Retinal pigment epithelial cell (primary cell): ENCODE results near the gene TRIM24.

ENCODE experiments used
- DNase-seq: peaks from one replicate; pipeline ENCODE4 v3.0.0-alpha.2; 2010; ENCODE audit warnings: low read depth
- H3K4me3 ChIP-seq: 2 replicates; pipeline ENCODE4 v1.5.1; 2011; ENCODE audit warnings: mild to moderate bottlenecking, low read length, control low read depth, moderate library complexity
- TF ChIP-seq, protein P1 (sequence below): conservative IDR thresholded peaks from 2 replicates; pipeline ENCODE4 v1.5.1; 2011; ENCODE audit warnings: low read depth, low read length, control low read depth, inconsistent platforms

TRIM24 gene

DNA sequence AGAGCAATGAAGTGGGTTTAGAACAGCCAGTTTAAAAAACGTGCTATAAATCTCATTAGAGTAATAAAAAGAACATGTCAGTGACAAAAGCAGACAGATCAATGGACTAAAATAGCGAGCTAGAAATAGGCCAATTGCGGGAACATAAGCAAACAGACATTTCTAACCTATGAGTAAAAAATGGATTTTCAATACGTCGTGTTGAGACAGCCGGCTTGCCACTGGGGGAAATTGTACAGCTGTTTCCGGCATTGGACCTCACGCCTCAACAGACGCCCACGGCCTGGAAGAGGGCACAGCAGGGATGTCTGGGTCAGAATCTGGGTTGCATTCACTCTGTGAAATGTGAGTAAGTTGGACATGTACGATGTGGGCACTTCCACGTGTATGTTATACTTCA lies 148.2 kb downstream of the TRIM24 start:
- no peak overlapping the region for H3K4me3 ChIP-seq
- TF ChIP-seq, protein P1, sequence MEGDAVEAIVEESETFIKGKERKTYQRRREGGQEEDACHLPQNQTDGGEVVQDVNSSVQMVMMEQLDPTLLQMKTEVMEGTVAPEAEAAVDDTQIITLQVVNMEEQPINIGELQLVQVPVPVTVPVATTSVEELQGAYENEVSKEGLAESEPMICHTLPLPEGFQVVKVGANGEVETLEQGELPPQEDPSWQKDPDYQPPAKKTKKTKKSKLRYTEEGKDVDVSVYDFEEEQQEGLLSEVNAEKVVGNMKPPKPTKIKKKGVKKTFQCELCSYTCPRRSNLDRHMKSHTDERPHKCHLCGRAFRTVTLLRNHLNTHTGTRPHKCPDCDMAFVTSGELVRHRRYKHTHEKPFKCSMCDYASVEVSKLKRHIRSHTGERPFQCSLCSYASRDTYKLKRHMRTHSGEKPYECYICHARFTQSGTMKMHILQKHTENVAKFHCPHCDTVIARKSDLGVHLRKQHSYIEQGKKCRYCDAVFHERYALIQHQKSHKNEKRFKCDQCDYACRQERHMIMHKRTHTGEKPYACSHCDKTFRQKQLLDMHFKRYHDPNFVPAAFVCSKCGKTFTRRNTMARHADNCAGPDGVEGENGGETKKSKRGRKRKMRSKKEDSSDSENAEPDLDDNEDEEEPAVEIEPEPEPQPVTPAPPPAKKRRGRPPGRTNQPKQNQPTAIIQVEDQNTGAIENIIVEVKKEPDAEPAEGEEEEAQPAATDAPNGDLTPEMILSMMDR, result no peak
- DNase-seq, result no peak

DNA sequence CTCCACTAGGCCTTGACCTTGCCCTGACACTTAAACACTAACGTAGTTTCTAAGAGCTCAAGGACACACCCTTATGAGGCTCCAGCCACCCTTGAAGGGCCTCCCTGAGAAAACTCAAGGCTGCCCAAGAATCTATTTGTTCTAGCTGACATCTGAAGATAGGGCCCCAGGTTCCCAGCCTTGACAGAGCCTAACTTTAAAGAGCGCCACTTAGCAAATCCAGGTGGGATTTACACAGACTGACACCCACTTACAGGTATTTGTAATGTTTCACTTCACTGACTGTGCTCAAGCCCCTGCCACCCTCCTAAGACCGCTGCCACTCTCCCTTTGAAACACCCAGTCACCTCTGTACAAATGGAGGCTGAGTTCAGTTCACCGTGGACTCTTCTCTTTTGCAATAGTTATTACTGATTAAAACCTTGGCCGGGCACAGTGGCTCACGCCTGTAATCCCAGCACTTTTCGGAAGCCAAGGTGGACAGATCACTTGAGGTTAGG lies 150.7 kb downstream of the TRIM24 start:
- TF ChIP-seq, protein P1, result no peak
- no peak overlapping the region for H3K4me3 ChIP-seq
- no peak for DNase-seq

DNA sequence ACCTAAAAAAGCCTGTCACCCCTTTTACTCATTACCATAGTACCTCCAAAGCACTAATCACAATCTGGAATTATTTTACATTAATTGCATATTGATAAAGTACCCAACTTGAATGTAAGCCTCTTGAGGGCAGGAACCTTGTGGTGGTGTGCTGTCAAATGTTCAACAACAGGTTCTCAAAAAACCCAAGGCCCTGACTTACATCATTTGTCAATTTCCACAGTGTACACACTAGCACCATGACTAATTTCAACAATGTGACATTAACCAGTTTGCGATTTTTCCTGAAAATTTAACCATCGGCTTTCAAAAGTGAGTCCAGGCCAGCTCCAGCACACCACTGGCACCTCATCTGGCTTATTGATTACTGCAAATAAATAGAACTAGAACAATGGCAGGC lies 153.6 kb downstream of the TRIM24 start:
- TF ChIP-seq, protein P1, result no peak
- DNase-seq, result no peak
- H3K4me3 ChIP-seq, result no peak overlapping the region

DNA sequence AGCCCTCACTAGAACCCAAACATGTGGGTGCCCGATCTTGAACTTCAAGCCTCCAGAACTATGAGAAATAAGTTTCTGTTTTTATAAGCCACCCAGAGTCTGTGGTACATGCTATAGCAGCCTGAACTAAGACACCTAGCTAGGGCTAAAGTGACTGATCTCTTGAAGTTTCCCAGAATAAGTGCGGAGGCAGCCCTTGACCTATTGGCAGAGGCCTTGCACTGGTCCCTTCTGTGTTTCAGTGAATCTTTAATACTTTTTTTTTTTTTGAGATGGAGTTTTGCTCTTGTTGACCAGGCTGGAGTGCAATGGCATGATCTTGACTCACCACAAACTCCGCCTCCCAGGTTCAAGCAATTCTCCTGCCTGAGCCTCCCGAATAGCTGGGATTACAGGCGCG lies 156.0 kb downstream of the TRIM24 start:
- no peak overlapping the region for H3K4me3 ChIP-seq
- no peak for DNase-seq
- TF ChIP-seq, protein P1, result no peak

DNA sequence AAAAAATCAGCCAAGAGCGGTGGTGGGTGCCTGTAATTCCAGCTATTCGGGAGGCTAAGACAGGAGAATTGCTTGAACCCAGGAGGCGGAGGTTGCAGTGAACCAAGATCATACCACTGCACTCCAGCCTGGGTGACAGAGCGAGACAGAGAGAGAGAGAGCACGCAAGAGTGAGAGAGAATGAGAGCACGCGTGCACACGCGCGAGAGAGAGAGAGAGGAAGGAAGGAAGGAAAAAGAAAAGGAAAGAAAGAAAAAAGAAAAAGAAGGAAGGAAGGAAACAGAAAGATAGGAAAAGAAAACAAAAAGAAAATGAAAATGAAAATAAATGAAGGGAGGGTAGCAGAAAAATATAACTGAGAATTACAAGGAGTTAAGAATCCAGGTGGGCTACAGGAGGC lies 158.4 kb downstream of the TRIM24 start:
- TF ChIP-seq, protein P1, result no peak
- no peak for DNase-seq
- H3K4me3 ChIP-seq, result no peak overlapping the region

DNA sequence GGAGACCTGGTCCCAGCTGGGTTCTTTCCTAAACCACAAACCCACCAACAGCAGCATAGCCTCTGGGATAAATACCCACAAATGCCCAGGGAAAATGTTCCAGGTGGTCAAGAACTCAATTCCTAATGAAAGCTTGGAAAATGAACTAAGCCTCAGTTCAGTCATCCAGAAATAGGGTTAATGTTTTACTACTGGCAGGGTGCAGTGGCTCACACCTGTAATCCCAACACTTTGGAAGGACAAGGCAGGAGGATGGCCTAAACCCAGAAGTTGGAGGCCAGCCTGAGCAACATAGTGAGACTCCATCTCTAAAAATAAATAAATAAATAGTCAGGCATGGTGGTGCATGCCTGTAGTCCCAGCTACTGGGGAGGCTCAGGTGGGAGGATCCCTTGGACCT lies 158.9 kb downstream of the TRIM24 start:
- H3K4me3 ChIP-seq, result no peak overlapping the region
- no peak for DNase-seq
- TF ChIP-seq, protein P1, result no peak

DNA sequence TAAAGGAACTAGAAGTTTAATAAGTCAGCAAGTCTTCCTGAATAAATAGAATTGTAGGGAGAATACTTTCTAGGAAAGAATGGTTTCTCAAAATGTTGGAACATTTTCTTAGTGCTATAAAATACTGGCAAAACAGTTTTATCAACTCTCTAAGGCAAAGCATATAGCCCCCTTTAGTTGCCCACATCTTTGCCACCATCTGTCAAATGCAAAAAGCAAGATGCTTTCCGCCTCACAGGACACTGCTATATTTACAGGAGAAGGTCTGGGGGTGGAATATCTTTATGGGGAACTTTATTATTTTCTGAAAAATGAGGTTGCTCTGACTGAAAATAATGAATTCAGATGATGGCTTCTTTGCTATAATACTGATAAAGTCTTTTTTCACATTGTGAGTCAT lies 162.8 kb downstream of the TRIM24 start:
- no peak overlapping the region for H3K4me3 ChIP-seq
- TF ChIP-seq, protein P1, result no peak
- DNase-seq, result no peak
